GM18519 (cell line): Measurements from ENCODE around the gene GIMAP5.

Source experiments
- ATAC-seq: cut with Tn5 transposase; IDR thresholded peaks from one replicate; pipeline ENCODE4 v1.9.1; 2021; ENCODE audit warnings: mild to moderate bottlenecking, moderate library complexity; ENCODE audit not compliant: unreplicated experiment, low FRiP score

The GIMAP5 gene

GRCh38 chr7:150734254-150734653, 3.0 kb upstream of the GIMAP5 start:
- ATAC-seq: no peak

- ATAC-seq: no peak
Measured at GRCh38 chr7:150735596-150736358, 1.4 kb upstream of the GIMAP5 start.

- no peak for ATAC-seq
Measured at GRCh38 chr7:150736864-150737263, 354 bp upstream of the GIMAP5 start.

- no peak for ATAC-seq
Measured at GRCh38 chr7:150738092-150738491, 874 bp downstream of the GIMAP5 start.

GRCh38 chr7:150738591-150739001, 1.4 kb downstream of the GIMAP5 start:
- no peak for ATAC-seq

GRCh38 chr7:150739033-150739432, 1.8 kb downstream of the GIMAP5 start:
- ATAC-seq: no peak

- no peak for ATAC-seq
Measured at GRCh38 chr7:150740053-150740452, 2.8 kb downstream of the GIMAP5 start.

- no peak for ATAC-seq
Measured at GRCh38 chr7:150742286-150742968, 5.2 kb downstream of the GIMAP5 start.

GRCh38 chr7:150744041-150744656, 6.9 kb downstream of the GIMAP5 start:
- no peak for ATAC-seq

GRCh38 chr7:150745086-150745485, 7.9 kb downstream of the GIMAP5 start:
- ATAC-seq: no peak

- ATAC-seq: no peak
Measured at GRCh38 chr7:150745876-150746275, 8.7 kb downstream of the GIMAP5 start.

- no peak for ATAC-seq
Measured at GRCh38 chr7:150746921-150747320, 9.7 kb downstream of the GIMAP5 start.

- ATAC-seq: no peak
Measured at GRCh38 chr7:150748376-150748775, 11.2 kb downstream of the GIMAP5 start.

GRCh38 chr7:150751702-150752101, 14.5 kb downstream of the GIMAP5 start:
- no peak for ATAC-seq

- ATAC-seq: no peak
Measured at GRCh38 chr7:150753239-150753638, 16.0 kb downstream of the GIMAP5 start.

- ATAC-seq: no peak
Measured at GRCh38 chr7:150753826-150754603, 16.8 kb downstream of the GIMAP5 start.

GRCh38 chr7:150754951-150755350, 17.7 kb downstream of the GIMAP5 start:
- no peak for ATAC-seq

GRCh38 chr7:150755473-150756099, 18.4 kb downstream of the GIMAP5 start:
- ATAC-seq: no peak

- no peak for ATAC-seq
Measured at GRCh38 chr7:150756166-150756565, 18.9 kb downstream of the GIMAP5 start.

- no peak for ATAC-seq
Measured at GRCh38 chr7:150756858-150757257, 19.6 kb downstream of the GIMAP5 start.
